ENCODE results near the gene WDR86.

Gene WDR86

GRCh38 chr7:151373599-151373998 is 36.2 kb downstream of the WDR86 start:
- no peak for TF ChIP-seq CTCF (IDR thresholded peaks at IDR 0.05)

- TF ChIP-seq CTCF (IDR thresholded peaks at IDR 0.05): no peak
Measured at GRCh38 chr7:151372612-151373265, 37.1 kb downstream of the WDR86 start.

GRCh38 chr7:151371266-151371665 is 38.6 kb downstream of the WDR86 start:
- TF ChIP-seq CTCF (IDR thresholded peaks at IDR 0.05): no peak

GRCh38 chr7:151368136-151368571 is 41.7 kb downstream of the WDR86 start:
- TF ChIP-seq CTCF (IDR thresholded peaks at IDR 0.05): peak; percentile 94

- no peak for TF ChIP-seq CTCF (IDR thresholded peaks at IDR 0.05)
Measured at GRCh38 chr7:151367284-151367683, 42.6 kb downstream of the WDR86 start.

- no peak for TF ChIP-seq CTCF (IDR thresholded peaks at IDR 0.05)
Measured at GRCh38 chr7:151366880-151367222, 43.0 kb downstream of the WDR86 start.

- TF ChIP-seq CTCF (IDR thresholded peaks at IDR 0.05): no peak
Measured at GRCh38 chr7:151366166-151366879, 43.5 kb downstream of the WDR86 start.

Data from LNCAP (cell line).